DOHH2 (cell line): ENCODE results near the gene METRN.

ENCODE experiments used
- H3F3A ChIP-seq: fragments of 200-600 bp; sonication (generic), shearing (Covaris generic); 2 replicates; pipeline ENCODE4 v1.6.0; 2016; ENCODE audit warnings: antibody characterized with exemption, mild to moderate bottlenecking; ENCODE audit not compliant: control insufficient read depth, insufficient read depth
- H3K27ac ChIP-seq: fragments of 200-600 bp; sonication (generic); 2 replicates; pipeline ENCODE4 v1.5.1; 2014; ENCODE audit warnings: low read depth, mild to moderate bottlenecking, low read length, moderate library complexity
- H3K27me3 ChIP-seq: fragments of 200-600 bp; sonication (generic); 2 replicates; pipeline ENCODE4 v1.6.1; 2014; ENCODE audit warnings: mild to moderate bottlenecking, low read length, mixed read lengths; ENCODE audit not compliant: control insufficient read depth
- H3K36me3 ChIP-seq: fragments of 200-600 bp; sonication (generic); 2 replicates; pipeline ENCODE4 v1.6.1; 2014; ENCODE audit warnings: mild to moderate bottlenecking, low read length, moderate library complexity, mixed read lengths; ENCODE audit not compliant: control insufficient read depth
- H3K4me1 ChIP-seq: fragments of 200-600 bp; sonication (generic); 2 replicates; pipeline ENCODE4 v1.6.1; 2014; ENCODE audit warnings: mild to moderate bottlenecking, low read length, mixed read lengths; ENCODE audit not compliant: control insufficient read depth
- H3K4me2 ChIP-seq: fragments of 200-600 bp; sonication (generic); 2 replicates; pipeline ENCODE4 v1.6.0; 2014; ENCODE audit warnings: mild to moderate bottlenecking, low read length, moderate library complexity
- H3K4me3 ChIP-seq: fragments of 200-600 bp; sonication (generic); 2 replicates; pipeline ENCODE4 v1.5.1; 2014; ENCODE audit warnings: mild to moderate bottlenecking, low read length, mixed read lengths
- H3K79me2 ChIP-seq: fragments of 200-600 bp; sonication (generic); 2 replicates; pipeline ENCODE4 v1.6.1; 2014; ENCODE audit warnings: mild to moderate bottlenecking, low read length, mixed read lengths; ENCODE audit not compliant: control insufficient read depth
- H3K9me2 ChIP-seq: fragments of 200-600 bp; sonication (generic); replicated peaks from 2 replicates; pipeline ENCODE4 v1.6.1; 2014; ENCODE audit warnings: mild to moderate bottlenecking, low read length, mixed read lengths; ENCODE audit not compliant: control insufficient read depth
- H3K9me3 ChIP-seq: fragments of 200-600 bp; sonication (generic); 2 replicates; pipeline ENCODE4 v1.6.1; 2014; ENCODE audit warnings: antibody characterized with exemption, low read length, mixed read lengths; ENCODE audit not compliant: control insufficient read depth, insufficient read depth
- H4K20me1 ChIP-seq: fragments of 200-600 bp; sonication (generic); 2 replicates; pipeline ENCODE4 v1.6.0; 2014; ENCODE audit warnings: low read depth, mild to moderate bottlenecking, antibody characterized with exemption, low read length, moderate library complexity; ENCODE audit not compliant: control insufficient read depth, insufficient read depth
- CTCF ChIP-seq: fragments of 200-600 bp; sonication (generic); IDR thresholded peaks from one replicate; pipeline ENCODE4 v1.5.1; 2014; ENCODE audit warnings: antibody characterized with exemption, mild to moderate bottlenecking, low read depth, low read length; ENCODE audit not compliant: poor library complexity, severe bottlenecking
- EZH2phosphoT487 ChIP-seq: fragments of 200-600 bp; sonication (generic); IDR thresholded peaks from 2 replicates; pipeline ENCODE4 v1.6.1; 2017; ENCODE audit warnings: borderline replicate concordance, mild to moderate bottlenecking, antibody characterized with exemption, low read length, moderate library complexity, mixed read lengths

Gene METRN

GRCh38 chr16:667780-668518, 47.0 kb upstream of the METRN start, which contains the start of gene RHOT2:
TSS of gene RHOT2 (plus strand) at chr16:668132. CDS start at chr16:668200, 68 bp downstream.
- peaks cover 25% of the 10 kb centered on the region for H3K79me2 ChIP-seq
- 0 out of 2 replicates have a peak, but pooled peaks cover 2% of the 10 kb centered on the region for H3F3A ChIP-seq
- no peaks in the 10 kb centered on the region for H3K9me2 ChIP-seq
- H3K36me3 ChIP-seq = peaks cover 71% of the 10 kb centered on the region
- H4K20me1 ChIP-seq = no peaks in the 10 kb centered on the region
- H3K27me3 ChIP-seq = no peaks in the 10 kb centered on the region
- peak within 1 kb of the TSS; percentile 56 for H3K27ac ChIP-seq
- TF ChIP-seq CTCF (peak; percentile 89), EZH2phosphoT487 (no peak)
- no peaks in the 10 kb centered on the region for H3K9me3 ChIP-seq
- peak within 1 kb of the TSS; percentile 97 for H3K4me2 ChIP-seq
- peaks cover 13% of the 10 kb centered on the region for H3K4me1 ChIP-seq
- peak within 1 kb of the TSS; percentile 98 for H3K4me3 ChIP-seq

DNA sequence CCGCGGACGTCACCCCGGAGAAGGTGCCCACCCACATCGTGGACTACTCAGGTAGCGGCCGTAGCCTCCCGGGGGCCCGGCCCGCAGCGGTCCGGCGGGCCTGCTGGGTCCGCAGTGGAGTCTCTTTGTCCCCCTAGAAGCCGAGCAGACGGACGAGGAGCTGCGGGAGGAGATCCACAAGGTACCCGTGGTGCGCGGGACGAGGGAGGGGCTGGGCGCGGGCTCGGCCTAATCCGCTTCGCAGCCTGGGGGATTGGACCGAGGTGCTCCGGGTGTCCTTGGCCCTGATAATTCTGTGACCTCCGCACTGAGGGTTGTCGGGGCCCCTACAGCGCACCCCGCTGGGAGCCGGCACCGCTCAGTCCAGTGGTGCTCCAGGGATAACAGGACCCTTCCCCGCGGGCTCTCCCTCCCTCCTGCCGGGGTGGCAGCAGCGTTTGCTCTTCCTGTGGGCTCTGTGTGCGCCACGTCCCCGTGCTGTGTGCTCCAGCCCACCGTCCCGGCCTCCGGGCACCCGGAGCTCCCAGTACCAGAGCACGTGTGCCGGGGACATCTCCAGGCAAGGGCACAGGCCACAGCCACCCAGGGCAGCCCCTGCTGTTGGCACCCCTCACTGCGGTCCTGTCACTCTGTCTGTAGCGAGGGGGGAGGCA, 46.3 kb upstream of the METRN start:
- peaks cover 72% of the 10 kb centered on the region for H3K36me3 ChIP-seq
- H4K20me1 ChIP-seq = no peaks in the 10 kb centered on the region
- peaks cover 25% of the 10 kb centered on the region for H3K79me2 ChIP-seq
- H3F3A ChIP-seq = 0 out of 2 replicates have a peak, but pooled peaks cover 2% of the 10 kb centered on the region
- TF ChIP-seq CTCF (no peak), EZH2phosphoT487 (no peak)
- no peaks in the 10 kb centered on the region for H3K27me3 ChIP-seq
- no peaks in the 10 kb centered on the region for H3K9me2 ChIP-seq
- peak overlapping the region; percentile 97 for H3K4me2 ChIP-seq
- H3K4me1 ChIP-seq = peaks cover 13% of the 10 kb centered on the region
- H3K9me3 ChIP-seq = no peaks in the 10 kb centered on the region
- peak overlapping the region; percentile 98 for H3K4me3 ChIP-seq
- H3K27ac ChIP-seq = peak overlapping the region; percentile 56

DNA sequence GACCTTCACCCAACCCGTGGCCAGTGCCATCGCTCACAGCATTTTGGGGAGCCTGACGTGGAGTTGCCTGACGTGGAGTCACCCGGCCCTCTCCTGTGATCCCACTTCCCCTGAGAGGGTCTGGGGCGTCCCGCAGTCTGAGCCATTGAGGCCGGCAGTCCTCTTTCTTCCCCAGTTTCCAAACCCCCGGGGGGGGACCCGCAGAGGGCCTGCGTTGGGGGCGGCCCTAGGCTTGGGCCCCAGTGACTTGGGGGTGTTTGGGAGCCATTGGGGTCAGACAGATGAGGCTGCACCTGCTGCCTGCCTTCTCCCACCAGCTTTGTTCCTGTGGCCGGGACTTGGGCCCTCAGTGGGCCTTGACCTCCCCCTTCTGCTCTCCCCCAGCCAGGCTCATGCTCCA, 45.3 kb upstream of the METRN start:
- Histone ChIP-seq H3K9me2 (no peaks in the 10 kb centered on the region), H3K27ac (no peak overlapping the region), H3K4me2 (peak overlapping the region; percentile 97), H3K4me3 (peak overlapping the region; percentile 98; the same call in 1 of the 2 replicates), H3K4me1 (peaks cover 14% of the 10 kb centered on the region), H3K79me2 (peaks cover 25% of the 10 kb centered on the region), H4K20me1 (peaks cover 5% of the 10 kb centered on the region; the same call in 1 of the 2 replicates), H3F3A (0 out of 2 replicates have a peak, but pooled peaks cover 2% of the 10 kb centered on the region), H3K9me3 (no peaks in the 10 kb centered on the region), H3K27me3 (no peaks in the 10 kb centered on the region), H3K36me3 (peaks cover 77% of the 10 kb centered on the region)
- no peak for TF ChIP-seq CTCF
- TF ChIP-seq EZH2phosphoT487 = no peak
